CD4-positive, CD25-positive, alpha-beta regulatory T cell (primary cell): ENCODE results near the gene RHBDF1. TPM values are rescaled to one million over a fixed set of nuclear protein-coding genes. Genes with fewer than 3 reads are reported as not detected.
A peak's percentile ranks its signal among the peaks of the same experiment; 100 is the strongest.

Experiments used
- ATAC-seq, 2 donors: fragments of 150-1000 bp; cut with Tn5 transposase; one replicate each; pipeline ENCODE4 v1.10.0; 2021; ENCODE audit warnings: low read depth in 2 of 2, moderate number of reproducible peaks in 2 of 2, moderate library complexity in 1 of 2
- DNase-seq, 3 donors: peaks; one replicate each; pipeline versions ENCODE4 v3.0.0 to v3.0.0-alpha.2; 2012 to 2022; ENCODE audit warnings: mixed read lengths in 1 of 3
- H3K27ac ChIP-seq: one replicate; pipeline ENCODE4 v1.7.0; 2013; ENCODE audit warnings: mild to moderate bottlenecking, low read length; ENCODE audit not compliant: insufficient read depth, poor library complexity, severe bottlenecking
- H3K27me3 ChIP-seq: one replicate; pipeline ENCODE4 v1.7.0; 2013; ENCODE audit warnings: low read length; ENCODE audit not compliant: control insufficient read depth, insufficient read depth
- H3K36me3 ChIP-seq: one replicate; pipeline ENCODE4 v1.7.0; 2013; ENCODE audit warnings: mild to moderate bottlenecking, low read length, moderate library complexity; ENCODE audit not compliant: control insufficient read depth, insufficient read depth
- H3K4me1 ChIP-seq: 2 replicates; pipeline ENCODE4 v1.7.0; 2013; ENCODE audit warnings: mild to moderate bottlenecking, low read length; ENCODE audit not compliant: insufficient read depth, control insufficient read depth, poor library complexity, severe bottlenecking
- H3K4me3 ChIP-seq: one replicate; pipeline ENCODE4 v1.7.0; 2013; ENCODE audit warnings: low read depth, mild to moderate bottlenecking, low read length, moderate library complexity
- H3K9me3 ChIP-seq, 2 experiments: 1 replicate in 1 of 2; 2 replicates in 1 of 2; pipeline ENCODE4 v1.7.0; 2013; ENCODE audit warnings: low read length in 2 of 2, mild to moderate bottlenecking in 1 of 2, moderate library complexity in 1 of 2; ENCODE audit not compliant: control insufficient read depth in 2 of 2
- H3K27ac Mint-ChIP-seq, 3 donors: one replicate each; pipeline ENCODE4 v1.8.0; 2020 to 2022; ENCODE audit warnings: mild to moderate bottlenecking in 3 of 3, mixed read lengths in 3 of 3, moderate library complexity in 2 of 3
- H3K27me3 Mint-ChIP-seq: one replicate; pipeline ENCODE4 v1.8.0; 2022; ENCODE audit warnings: mild to moderate bottlenecking, mixed read lengths
- H3K36me3 Mint-ChIP-seq: one replicate; pipeline ENCODE4 v1.8.0; 2020; ENCODE audit warnings: mixed read lengths
- H3K4me1 Mint-ChIP-seq, 4 donors: one replicate each; pipeline ENCODE4 v1.8.0; 2020 to 2022; ENCODE audit warnings: mixed read lengths in 4 of 4, mild to moderate bottlenecking in 1 of 4
- H3K4me3 Mint-ChIP-seq, 4 donors: one replicate each; pipeline ENCODE4 v1.8.0; 2020 to 2022; ENCODE audit warnings: mild to moderate bottlenecking in 4 of 4, mixed read lengths in 4 of 4, moderate library complexity in 3 of 4
- H3K9me3 Mint-ChIP-seq, 7 donors: one replicate each; pipeline ENCODE4 v1.8.0; 2020 to 2022; ENCODE audit warnings: mixed read lengths in 7 of 7, mild to moderate bottlenecking in 3 of 7, moderate library complexity in 2 of 7
- polyA plus RNA-seq, 4 donors: library from polyadenylated mRNA; unstranded; fragments of 300-500 nt; fragmentation: Illumina TruSeq; gene quantifications; one replicate each; pipeline ENCODE4 v1.2.3, GENCODE V29; 2021
- total RNA-seq: library from RNA; stranded (reverse); gene quantifications from one replicate; pipeline ENCODE4 v1.2.3, GENCODE V29; 2022

Gene RHBDF1
- total and polyA plus RNA-seq, 5 donors from 2014 or later, result 0.67 TPM; not detected in 4

- H3K36me3 ChIP-seq, result peaks cover 9% of the 10 kb centered on the region
- Mint-ChIP-seq H3K27me3 (no peaks in the 10 kb centered on the region), H3K27ac (peak overlapping the region in 1 of 3 donors; percentile 55), H3K36me3 (peaks cover 3% of the 10 kb centered on the region), H3K4me1 (peaks cover 0 to 2% (median under 1%) of the 10 kb centered on the region in 4 donors), H3K4me3 (no peak overlapping the region), H3K9me3 (no peaks in the 10 kb centered on the region)
- no peaks in the 10 kb centered on the region for H3K9me3 ChIP-seq
- H3K27me3 ChIP-seq, result no peaks in the 10 kb centered on the region
- ATAC-seq, result no peak
- H3K4me3 ChIP-seq, result no peak overlapping the region
- no peaks in the 10 kb centered on the region for H3K4me1 ChIP-seq
- H3K27ac ChIP-seq, result no peak overlapping the region
- no peak for DNase-seq
Measured at GRCh38 chr16:91484-91883, 19.1 kb upstream of the RHBDF1 start.

GRCh38 chr16:89391-90302 lies 17.2 kb upstream of the RHBDF1 start:
- Histone ChIP-seq H3K4me3 (no peak overlapping the region), H3K27me3 (no peaks in the 10 kb centered on the region), H3K9me3 (no peaks in the 10 kb centered on the region), H3K4me1 (peaks cover 5% of the 10 kb centered on the region), H3K27ac (no peak overlapping the region), H3K36me3 (peaks cover 16% of the 10 kb centered on the region)
- H3K27me3 Mint-ChIP-seq, result no peaks in the 10 kb centered on the region
- H3K4me1 Mint-ChIP-seq, result peaks cover 0 to 9% (median 5%) of the 10 kb centered on the region in 4 donors
- DNase-seq (no peak), ATAC-seq (no peak)
- H3K9me3 Mint-ChIP-seq, result no peaks in the 10 kb centered on the region
- peaks cover 9% of the 10 kb centered on the region for H3K36me3 Mint-ChIP-seq
- peak overlapping the region in 1 of 4 donors; percentile 80 for H3K4me3 Mint-ChIP-seq
- no peak overlapping the region for H3K27ac Mint-ChIP-seq

- H3K36me3 ChIP-seq, result peaks cover 16% of the 10 kb centered on the region
Measured at GRCh38 chr16:88613-89012, 16.2 kb upstream of the RHBDF1 start.

GRCh38 chr16:86483-86952 lies 14.1 kb upstream of the RHBDF1 start:
- Histone ChIP-seq H3K4me3 (no peak overlapping the region), H3K36me3 (peaks cover 16% of the 10 kb centered on the region), H3K27ac (no peak overlapping the region), H3K4me1 (peaks cover 17% of the 10 kb centered on the region), H3K9me3 (no peaks in the 10 kb centered on the region), H3K27me3 (no peaks in the 10 kb centered on the region)
- no peak for ATAC-seq
- Mint-ChIP-seq H3K9me3 (no peaks in the 10 kb centered on the region), H3K4me1 (peaks cover 0 to 23% (median 17%) of the 10 kb centered on the region in 4 donors), H3K36me3 (peaks cover 16% of the 10 kb centered on the region), H3K27ac (no peak overlapping the region), H3K27me3 (no peaks in the 10 kb centered on the region), H3K4me3 (no peak overlapping the region)
- no peak for DNase-seq

More at GRCh38 chr16:88613-89012, 16.2 kb upstream of the RHBDF1 start:
- DNase-seq (no peak), ATAC-seq (no peak)
- H3K9me3 Mint-ChIP-seq, result no peaks in the 10 kb centered on the region
- H3K4me3 Mint-ChIP-seq, result no peak overlapping the region
- Histone ChIP-seq H3K4me1 (peaks cover 15% of the 10 kb centered on the region), H3K27me3 (no peaks in the 10 kb centered on the region), H3K27ac (no peak overlapping the region), H3K9me3 (no peaks in the 10 kb centered on the region), H3K4me3 (no peak overlapping the region)
- H3K27ac Mint-ChIP-seq, result no peak overlapping the region
- peaks cover 0 to 20% (median 13%) of the 10 kb centered on the region in 4 donors for H3K4me1 Mint-ChIP-seq
- peaks cover 15% of the 10 kb centered on the region for H3K36me3 Mint-ChIP-seq
- H3K27me3 Mint-ChIP-seq, result no peaks in the 10 kb centered on the region

DNA sequence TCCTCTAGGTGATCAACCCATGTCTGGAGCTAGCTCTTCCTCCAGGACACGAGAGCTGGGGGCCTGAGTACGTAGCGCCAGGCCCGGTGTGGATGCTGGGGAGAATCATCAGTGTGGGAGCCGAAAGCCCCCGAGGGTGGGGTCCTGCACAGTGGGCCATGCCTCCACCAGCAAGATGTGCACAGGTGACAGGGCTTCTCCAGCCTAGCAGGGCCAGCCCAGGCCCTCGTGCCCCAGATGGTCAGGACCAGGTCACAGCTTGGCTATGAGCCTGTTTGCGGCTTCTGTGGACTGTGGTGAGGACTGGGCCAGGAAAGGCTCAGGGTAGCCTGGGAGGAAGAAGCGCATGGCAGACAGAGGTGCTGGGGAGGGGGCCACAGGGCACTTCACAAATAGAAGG lies 13.4 kb upstream of the RHBDF1 start:
- Histone ChIP-seq H3K27me3 (no peaks in the 10 kb centered on the region), H3K36me3 (peaks cover 16% of the 10 kb centered on the region), H3K9me3 (no peaks in the 10 kb centered on the region), H3K4me1 (peaks cover 17% of the 10 kb centered on the region), H3K27ac (no peak overlapping the region), H3K4me3 (no peak overlapping the region)
- Mint-ChIP-seq H3K4me1 (peaks cover 0 to 23% (median 17%) of the 10 kb centered on the region in 4 donors), H3K4me3 (no peak overlapping the region), H3K9me3 (no peaks in the 10 kb centered on the region), H3K27me3 (no peaks in the 10 kb centered on the region), H3K36me3 (peaks cover 16% of the 10 kb centered on the region), H3K27ac (peak overlapping the region in 2 of 3 donors; percentile 15 to 63)
- ATAC-seq (no peak), DNase-seq (no peak)

- Mint-ChIP-seq H3K27ac (peak overlapping the region in 1 of 3 donors; percentile 62), H3K27me3 (no peaks in the 10 kb centered on the region), H3K36me3 (peaks cover 13% of the 10 kb centered on the region), H3K4me1 (peaks cover 0 to 26% (median 17%) of the 10 kb centered on the region in 4 donors), H3K9me3 (no peaks in the 10 kb centered on the region), H3K4me3 (no peak overlapping the region)
- Histone ChIP-seq H3K9me3 (no peaks in the 10 kb centered on the region), H3K27ac (no peak overlapping the region), H3K4me1 (peaks cover 17% of the 10 kb centered on the region), H3K36me3 (peaks cover 16% of the 10 kb centered on the region), H3K4me3 (no peak overlapping the region), H3K27me3 (no peaks in the 10 kb centered on the region)
- DNase-seq, result no peak
- ATAC-seq, result no peak
Measured at GRCh38 chr16:85407-85782, 13.0 kb upstream of the RHBDF1 start.

DNA sequence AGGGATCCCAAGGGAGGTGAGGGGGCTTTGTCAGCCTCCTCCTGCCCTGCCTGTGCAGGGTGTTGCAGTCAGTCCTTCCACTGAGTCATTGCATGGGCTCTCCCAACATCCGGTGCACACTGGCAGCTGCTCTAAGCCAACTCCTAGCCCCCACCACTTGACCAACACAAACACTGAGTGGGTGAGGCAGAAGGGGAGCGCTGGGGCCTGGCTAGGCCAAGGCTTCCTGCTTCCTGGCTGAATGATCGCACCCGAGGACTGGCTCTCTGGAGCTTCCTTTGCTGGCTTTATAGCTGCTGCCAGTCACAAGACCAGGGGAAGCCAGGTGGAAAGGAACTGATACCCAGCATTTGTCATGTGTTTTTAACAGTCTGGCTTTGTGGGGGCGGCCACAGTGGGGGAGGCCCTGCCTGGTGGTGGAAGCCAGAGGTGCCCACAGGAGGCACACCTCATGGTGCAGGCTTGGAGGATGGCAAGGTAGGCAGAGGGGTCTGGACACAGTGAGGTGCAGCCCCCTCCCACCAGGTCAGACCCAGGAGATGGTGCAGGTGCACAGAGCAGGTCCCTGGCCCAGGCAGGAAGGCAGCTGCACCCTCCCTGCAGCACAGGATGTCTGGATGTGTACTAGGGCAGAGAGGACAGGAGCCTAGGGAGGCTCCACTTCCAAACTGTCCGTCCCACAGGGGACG lies 12.4 kb upstream of the RHBDF1 start:
- no peak overlapping the region for H3K4me3 ChIP-seq
- H3K36me3 Mint-ChIP-seq, result peaks cover 13% of the 10 kb centered on the region
- H3K4me3 Mint-ChIP-seq, result peak overlapping the region in 1 of 4 donors; percentile 72
- peak in 1 of 3 donors; percentile 63 for DNase-seq
- H3K27ac Mint-ChIP-seq, result peak overlapping the region in 2 of 3 donors; percentile 62 to 94
- H3K27ac ChIP-seq, result peak overlapping the region; percentile 41
- H3K27me3 Mint-ChIP-seq, result no peaks in the 10 kb centered on the region
- no peaks in the 10 kb centered on the region for H3K27me3 ChIP-seq
- no peaks in the 10 kb centered on the region for H3K9me3 Mint-ChIP-seq
- peaks cover 17% of the 10 kb centered on the region for H3K4me1 ChIP-seq
- H3K9me3 ChIP-seq, result no peaks in the 10 kb centered on the region
- H3K4me1 Mint-ChIP-seq, result peaks cover 0 to 30% (median 17%) of the 10 kb centered on the region in 4 donors
- peak; percentile 65 to 69 for ATAC-seq
- peaks cover 16% of the 10 kb centered on the region for H3K36me3 ChIP-seq
